ENCODE measurements around the gene DMKN. TPM values are rescaled to one million over a fixed set of nuclear protein-coding genes. Genes with fewer than 3 reads are reported as not detected.
"Not testable (repeated sequence)": the region's sequence is repeated elsewhere in the genome, so short reads cannot be mapped to it uniquely, and the experiment has no call there.

DMKN gene
- polyA plus RNA-seq, 1 experiment = 1.3 TPM

DNA sequence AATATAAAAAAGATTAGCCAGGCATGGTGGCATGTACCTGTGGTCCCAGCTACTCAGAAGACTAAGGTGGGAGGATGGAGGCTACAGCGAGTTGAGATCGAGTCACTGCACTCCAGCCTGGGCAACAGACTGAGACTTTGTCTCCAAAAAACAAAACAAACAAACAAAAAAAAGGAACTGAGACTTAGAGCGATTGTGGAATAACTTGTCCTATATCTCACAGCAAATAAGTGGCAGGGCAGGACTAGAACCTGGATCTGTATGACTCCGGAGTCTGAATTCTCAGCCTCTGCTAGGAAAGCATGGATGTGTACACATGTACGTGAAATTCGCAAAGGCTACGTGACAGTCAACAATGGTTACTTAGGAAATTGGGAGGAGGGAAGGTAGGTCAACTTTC, 43.3 kb downstream of the DMKN start:
- ChIA-PET CTCF (interaction anchor here (1.0 to 1.2 kb wide), 2 partner anchors 25 kb away, joined by 3 read pairs; no protein-coding TSS in a partner anchor), POLR2A (no interaction called here)
- no peak overlapping the region for H3K4me3 ChIP-seq (ENCODE audit: low read depth, low read length)
- TF ChIP-seq, protein P1, sequence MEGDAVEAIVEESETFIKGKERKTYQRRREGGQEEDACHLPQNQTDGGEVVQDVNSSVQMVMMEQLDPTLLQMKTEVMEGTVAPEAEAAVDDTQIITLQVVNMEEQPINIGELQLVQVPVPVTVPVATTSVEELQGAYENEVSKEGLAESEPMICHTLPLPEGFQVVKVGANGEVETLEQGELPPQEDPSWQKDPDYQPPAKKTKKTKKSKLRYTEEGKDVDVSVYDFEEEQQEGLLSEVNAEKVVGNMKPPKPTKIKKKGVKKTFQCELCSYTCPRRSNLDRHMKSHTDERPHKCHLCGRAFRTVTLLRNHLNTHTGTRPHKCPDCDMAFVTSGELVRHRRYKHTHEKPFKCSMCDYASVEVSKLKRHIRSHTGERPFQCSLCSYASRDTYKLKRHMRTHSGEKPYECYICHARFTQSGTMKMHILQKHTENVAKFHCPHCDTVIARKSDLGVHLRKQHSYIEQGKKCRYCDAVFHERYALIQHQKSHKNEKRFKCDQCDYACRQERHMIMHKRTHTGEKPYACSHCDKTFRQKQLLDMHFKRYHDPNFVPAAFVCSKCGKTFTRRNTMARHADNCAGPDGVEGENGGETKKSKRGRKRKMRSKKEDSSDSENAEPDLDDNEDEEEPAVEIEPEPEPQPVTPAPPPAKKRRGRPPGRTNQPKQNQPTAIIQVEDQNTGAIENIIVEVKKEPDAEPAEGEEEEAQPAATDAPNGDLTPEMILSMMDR (IDR thresholded peaks at IDR 0.05; ENCODE audit: low read depth, low read length) = no peak
- no peaks in the 10 kb centered on the region for H3K27me3 ChIP-seq (ENCODE audit: control insufficient read depth, insufficient read depth, low read length)
- no peak overlapping the region for H3K27ac ChIP-seq (ENCODE audit: low read depth, low read length)
- no peak for DNase-seq (ENCODE audit: low read depth, low spot score)
- no peaks in the 10 kb centered on the region for H3K9me3 ChIP-seq (ENCODE audit: control insufficient read depth, insufficient read depth, low read length)

DNA sequence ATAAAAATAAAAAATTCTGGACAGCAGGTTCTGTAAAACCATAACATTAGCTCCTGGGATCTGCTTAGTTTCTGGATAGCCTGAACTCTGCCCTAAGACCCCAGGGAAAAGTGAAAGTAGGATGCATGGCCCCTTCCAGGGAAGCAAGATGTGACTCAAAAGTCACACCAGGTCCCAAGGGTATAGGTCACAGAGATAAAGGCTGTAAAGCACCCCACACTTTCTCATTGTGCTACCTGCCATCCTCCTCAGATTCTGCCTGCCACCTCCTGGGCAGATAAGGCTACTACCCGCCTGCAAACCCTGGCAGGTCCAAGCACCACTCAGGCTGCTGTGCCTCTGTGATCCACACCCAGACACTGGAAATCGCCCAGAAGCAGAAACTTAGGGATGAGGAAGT, 44.8 kb downstream of the DMKN start:
- Histone ChIP-seq H3K9me3 (ENCODE audit: control insufficient read depth, insufficient read depth, low read length) (no peaks in the 10 kb centered on the region), H3K27me3 (ENCODE audit: control insufficient read depth, insufficient read depth, low read length) (no peaks in the 10 kb centered on the region), H3K4me3 (ENCODE audit: low read depth, low read length) (no peak overlapping the region), H3K27ac (ENCODE audit: low read depth, low read length) (no peak overlapping the region)
- TF ChIP-seq, protein P1 (IDR thresholded peaks at IDR 0.05; ENCODE audit: low read depth, low read length) = peak; percentile 42
- no peak for DNase-seq (ENCODE audit: low read depth, low spot score)
- ChIA-PET CTCF (interaction anchor here (1.2 to 1.7 kb wide), 3 partner anchors 49 to 118 kb away, joined by 3 to 4 read pairs (median 3); no protein-coding TSS in a partner anchor), POLR2A (no interaction called here)

DNA sequence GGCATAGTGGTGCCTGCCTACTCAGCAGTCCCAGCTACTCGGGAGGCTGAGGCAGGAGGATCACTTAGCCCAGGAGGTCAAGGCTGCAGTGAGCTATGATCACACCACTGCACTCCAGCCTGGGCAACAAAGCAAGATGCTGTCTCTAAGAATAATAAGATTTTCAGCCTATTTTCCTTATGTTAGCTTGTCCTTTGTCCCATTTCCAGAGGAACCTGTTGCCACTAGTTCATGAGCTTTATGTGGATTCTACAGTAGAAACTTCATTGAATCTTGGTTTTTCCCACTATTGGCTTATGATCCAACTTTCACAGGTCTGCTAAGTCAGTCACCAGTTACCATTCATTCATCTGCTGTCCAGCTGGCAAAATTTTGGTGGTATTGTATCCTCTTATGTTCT, 47.2 kb downstream of the DMKN start:
- H3K27ac ChIP-seq (ENCODE audit: low read depth, low read length) = no peak overlapping the region
- CTCF ChIA-PET = interaction anchor here (1.1 kb wide), 1 partner anchor 29 kb away, joined by 3 read pairs; no protein-coding TSS in a partner anchor
- no peak for DNase-seq (ENCODE audit: low read depth, low spot score)
- no peaks in the 10 kb centered on the region for H3K27me3 ChIP-seq (ENCODE audit: control insufficient read depth, insufficient read depth, low read length)
- no peaks in the 10 kb centered on the region for H3K9me3 ChIP-seq (ENCODE audit: control insufficient read depth, insufficient read depth, low read length)
- no peak overlapping the region for H3K4me3 ChIP-seq (ENCODE audit: low read depth, low read length)
- POLR2A ChIA-PET = no interaction called here
- TF ChIP-seq, protein P1 (IDR thresholded peaks at IDR 0.05; ENCODE audit: low read depth, low read length) = no peak

DNA sequence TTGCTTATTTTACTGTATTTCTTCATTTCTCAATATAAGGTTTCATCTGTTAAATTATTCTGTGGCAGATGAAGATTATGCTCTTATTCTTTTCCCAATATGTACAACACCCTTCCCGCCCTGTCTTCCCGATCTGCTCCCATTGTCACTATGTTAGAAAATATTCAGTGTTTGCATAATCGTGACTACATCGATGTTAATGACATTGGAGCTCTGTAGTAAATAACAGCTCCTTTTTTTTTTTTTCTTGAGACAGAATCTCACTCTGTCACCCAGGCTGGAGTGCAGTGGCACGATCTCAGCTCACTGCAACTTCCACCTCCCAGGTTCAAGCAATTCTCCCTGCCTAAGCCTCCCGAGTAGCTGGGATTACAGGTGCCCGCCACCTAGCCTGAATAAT, 50.5 kb downstream of the DMKN start:
- POLR2A ChIA-PET; H3K4me3 ChIP-seq (ENCODE audit: low read depth, low read length); H3K9me3 ChIP-seq (ENCODE audit: control insufficient read depth, insufficient read depth, low read length); H3K27ac ChIP-seq (ENCODE audit: low read depth, low read length); DNase-seq (ENCODE audit: low read depth, low spot score); H3K27me3 ChIP-seq (ENCODE audit: control insufficient read depth, insufficient read depth, low read length); CTCF ChIA-PET: not testable (repeated sequence)

DNA sequence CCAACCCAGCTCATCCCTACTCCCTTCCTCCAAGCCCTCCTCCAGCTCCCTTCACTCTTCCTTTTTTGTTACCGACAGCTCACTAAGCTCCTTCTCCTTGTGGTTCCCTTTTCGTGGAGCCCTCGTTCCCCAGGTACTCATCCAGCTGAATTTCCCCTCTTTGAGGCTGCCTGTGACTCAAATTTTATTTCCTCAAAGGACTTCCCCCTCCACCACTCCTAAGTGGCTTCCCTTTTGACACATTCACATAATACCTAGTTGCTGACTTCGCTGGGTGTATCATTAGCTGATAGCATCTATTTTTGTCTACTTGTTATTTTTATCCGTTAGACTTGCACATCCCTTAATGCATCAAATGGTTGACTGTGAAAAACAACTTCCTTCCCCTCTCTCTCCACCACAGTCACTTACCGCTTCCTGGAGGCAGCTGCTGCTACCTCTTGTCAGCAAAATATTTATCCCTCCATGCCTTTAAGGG, 50.9 kb downstream of the DMKN start:
- TF ChIP-seq, protein P1 (IDR thresholded peaks at IDR 0.05; ENCODE audit: low read depth, low read length) = no peak
- DNase-seq (ENCODE audit: low read depth, low spot score) = no peak
- Histone ChIP-seq H3K9me3 (ENCODE audit: control insufficient read depth, insufficient read depth, low read length) (no peaks in the 10 kb centered on the region), H3K27ac (ENCODE audit: low read depth, low read length) (no peak overlapping the region), H3K4me3 (ENCODE audit: low read depth, low read length) (no peak overlapping the region), H3K27me3 (ENCODE audit: control insufficient read depth, insufficient read depth, low read length) (no peaks in the 10 kb centered on the region)
- CTCF ChIA-PET = no interaction called here
- POLR2A ChIA-PET = no interaction called here

DNA sequence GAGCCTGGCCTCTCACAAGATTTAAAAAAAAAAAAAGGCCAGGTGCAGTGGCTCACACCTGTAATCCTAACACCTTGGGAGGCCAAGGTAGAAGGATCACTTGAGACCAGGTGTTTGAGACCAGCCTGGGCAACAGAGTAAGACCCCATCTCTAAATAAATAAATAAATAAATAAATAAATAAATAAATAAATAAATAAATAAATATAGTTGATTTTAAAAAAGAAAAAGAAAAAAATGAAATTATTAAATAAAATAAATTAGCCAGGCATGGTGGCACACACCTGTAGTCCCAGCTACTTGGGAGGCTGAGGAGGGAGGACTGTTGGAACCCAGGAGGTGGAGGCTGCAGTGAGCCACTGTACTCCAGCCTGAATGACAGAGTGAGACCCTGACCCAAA, 51.7 kb downstream of the DMKN start:
- CTCF ChIA-PET; DNase-seq (ENCODE audit: low read depth, low spot score); H3K27me3 ChIP-seq (ENCODE audit: control insufficient read depth, insufficient read depth, low read length); H3K27ac ChIP-seq (ENCODE audit: low read depth, low read length); POLR2A ChIA-PET; H3K9me3 ChIP-seq (ENCODE audit: control insufficient read depth, insufficient read depth, low read length); H3K4me3 ChIP-seq (ENCODE audit: low read depth, low read length): not testable (repeated sequence)
